ENCODE results near the gene SOD3.

Gene SOD3

DNA sequence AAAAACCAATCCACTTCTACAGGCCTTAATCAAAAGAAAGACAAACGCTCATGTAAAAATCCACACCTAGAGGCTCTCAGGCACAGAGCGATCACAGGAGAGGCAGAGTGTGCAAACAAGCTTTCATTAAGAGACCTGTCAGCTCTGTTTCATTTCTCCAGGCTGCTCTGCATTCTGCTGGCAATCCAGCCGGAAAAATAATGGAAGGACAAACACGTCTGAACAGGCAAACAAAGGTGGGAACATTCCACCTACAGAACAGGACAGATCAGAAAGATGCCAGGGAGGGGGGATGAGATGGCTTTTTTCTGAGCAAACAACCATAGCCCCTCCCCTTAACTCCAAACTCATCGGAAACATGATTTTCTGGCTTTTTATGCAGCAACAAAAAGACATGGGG is 9.7 kb downstream of the SOD3 start:
- DNase-seq: no peak

DNA sequence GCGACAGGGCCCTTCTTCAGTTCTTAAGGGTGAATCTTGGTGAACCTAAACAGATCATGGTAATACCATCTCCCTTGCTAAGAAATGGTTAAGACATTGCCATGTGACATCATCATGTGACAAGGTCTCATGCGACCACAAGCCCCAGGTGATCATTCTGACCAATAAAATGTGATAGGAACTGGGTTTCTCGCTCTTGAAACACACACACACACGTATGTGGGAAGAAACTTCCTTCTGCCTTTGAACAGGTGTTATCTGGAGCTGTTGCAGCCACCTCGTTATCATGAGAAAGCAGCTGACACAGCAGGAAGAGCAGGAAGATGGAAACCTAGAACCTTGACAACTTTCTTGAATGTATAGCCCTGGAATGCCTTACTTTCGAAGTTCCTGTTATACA is 10.2 kb downstream of the SOD3 start:
- no peak for DNase-seq

- DNase-seq: no peak
Observed at GRCh38 chr4:24806206-24806990, 11.0 kb downstream of the SOD3 start.

DNA sequence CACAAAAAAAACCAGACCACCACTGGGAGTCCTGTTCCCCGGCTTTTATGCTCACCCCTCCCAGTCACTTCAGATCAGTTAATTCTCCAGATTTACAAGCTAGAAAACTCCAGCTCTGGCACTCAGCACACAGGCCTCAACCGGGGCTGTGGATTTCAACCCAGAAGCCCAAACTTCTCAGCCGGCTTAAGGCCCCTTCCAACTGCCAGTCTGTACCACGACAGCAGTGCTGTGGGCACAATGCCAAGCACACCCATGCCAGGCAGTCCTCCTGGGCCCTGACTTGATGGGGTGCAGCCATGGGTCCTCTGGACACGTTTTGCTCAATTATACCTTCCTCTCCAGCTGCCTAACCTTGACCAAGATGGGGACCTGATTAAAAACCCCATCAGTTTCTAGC is 12.2 kb downstream of the SOD3 start:
- no peak for DNase-seq

GRCh38 chr4:24808261-24808660 is 12.9 kb downstream of the SOD3 start:
- no peak for DNase-seq

GRCh38 chr4:24808955-24809354 is 13.6 kb downstream of the SOD3 start:
- DNase-seq: no peak

GRCh38 chr4:24809376-24809775 is 14.0 kb downstream of the SOD3 start:
- no peak for DNase-seq

GRCh38 chr4:24809815-24810405 is 14.5 kb downstream of the SOD3 start:
- DNase-seq: no peak

DNA sequence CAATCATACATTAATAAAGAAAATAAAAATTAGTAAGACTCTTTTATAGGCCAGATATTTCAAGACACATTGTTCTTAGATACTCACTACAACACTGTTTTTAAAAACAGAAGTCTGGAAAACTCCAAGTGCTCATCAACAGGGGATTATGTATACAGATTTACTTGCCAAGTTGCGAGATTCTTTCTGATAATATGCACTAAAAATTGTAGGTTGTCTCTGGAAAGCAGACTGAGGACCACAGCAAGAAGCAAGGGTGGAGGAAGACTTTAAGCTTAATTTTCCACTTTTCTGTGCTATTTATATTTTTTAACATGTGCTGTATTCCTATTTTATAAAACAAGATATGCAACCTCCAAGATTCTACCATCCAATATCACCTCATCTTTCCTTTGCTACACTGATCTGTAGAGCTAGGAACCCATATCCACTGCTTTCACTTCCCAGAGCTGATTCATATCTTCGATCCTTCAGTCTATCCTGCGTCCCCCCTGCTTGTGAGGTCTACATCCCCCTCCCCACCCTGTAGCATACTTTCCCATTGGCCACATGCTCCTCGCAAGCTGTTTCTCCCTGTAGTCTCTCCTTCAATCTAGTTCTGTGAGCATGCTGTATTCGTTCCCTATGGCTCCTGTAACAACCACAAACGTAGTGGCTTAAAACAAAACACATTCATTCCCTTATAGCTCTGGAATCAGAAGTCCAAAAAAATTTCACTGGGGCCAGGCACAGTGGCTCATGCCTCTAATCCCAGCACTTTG is 15.7 kb downstream of the SOD3 start:
- DNase-seq: no peak

DNA sequence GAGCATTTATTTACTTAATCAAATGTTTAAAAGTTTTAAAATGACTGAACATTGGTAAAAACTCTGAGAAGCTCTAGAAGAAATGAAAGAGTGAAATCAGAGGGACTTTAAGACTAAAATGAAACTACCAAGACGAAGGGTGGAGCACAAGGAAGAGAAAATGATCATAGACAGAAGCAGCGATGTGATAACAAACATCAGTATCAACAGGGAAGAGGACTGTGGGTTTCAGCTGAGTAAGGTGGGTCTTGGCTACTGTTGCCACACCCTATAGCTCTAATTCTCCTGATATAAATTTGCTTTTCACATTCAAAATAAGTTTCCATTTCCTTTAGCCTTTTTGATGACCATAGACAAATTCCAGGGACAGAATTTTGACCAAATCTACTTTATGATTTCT is 18.4 kb downstream of the SOD3 start:
- DNase-seq: no peak

DNA sequence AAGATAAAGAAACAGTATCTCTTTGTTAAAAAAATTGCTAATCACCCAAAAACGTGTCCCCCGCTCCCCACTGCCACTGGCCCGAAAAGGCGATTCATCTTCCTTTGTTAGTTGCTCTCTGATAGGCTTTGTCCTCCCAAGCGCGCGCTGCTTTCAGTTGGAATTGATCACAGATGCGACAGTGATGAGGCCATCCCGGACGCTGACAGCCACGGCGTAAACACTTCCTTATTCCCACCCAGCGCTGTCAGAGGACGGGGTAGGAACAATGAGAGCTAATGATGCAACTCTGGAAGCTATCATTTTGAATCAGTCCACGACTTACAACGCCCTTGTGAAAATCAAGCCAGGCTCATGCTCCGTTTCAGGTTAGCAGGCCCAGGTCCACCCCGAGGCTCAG is 21.4 kb downstream of the SOD3 start:
- no peak for DNase-seq

- DNase-seq: no peak
Observed at GRCh38 chr4:24820541-24820940, 25.2 kb downstream of the SOD3 start.

DNA sequence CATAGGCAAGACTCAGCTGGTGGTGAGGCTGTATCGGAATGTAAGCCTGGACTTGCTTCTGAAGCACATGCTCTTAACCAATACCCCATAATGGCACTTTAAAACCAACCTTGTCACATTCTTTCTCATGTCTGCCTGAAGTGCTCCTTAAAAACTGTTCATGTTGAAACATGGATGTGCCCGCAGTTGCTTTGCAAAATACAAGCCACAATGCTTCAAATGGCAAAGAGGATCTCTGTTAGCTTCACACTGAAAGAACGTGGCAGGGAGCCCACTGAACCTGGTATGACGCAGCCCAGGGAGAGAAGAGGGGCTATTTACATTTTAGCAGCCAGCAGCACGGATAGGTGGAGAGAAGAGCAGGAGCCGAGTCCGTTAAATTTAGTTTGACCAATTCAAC is 29.3 kb downstream of the SOD3 start:
- DNase-seq: no peak

- no peak for DNase-seq
Observed at GRCh38 chr4:24831637-24832036, 36.3 kb downstream of the SOD3 start.

GRCh38 chr4:24835696-24836095 is 40.3 kb downstream of the SOD3 start:
- DNase-seq: no peak

GRCh38 chr4:24836661-24837242 is 41.4 kb downstream of the SOD3 start:
- DNase-seq: no peak

GRCh38 chr4:24837336-24837735 is 42.0 kb downstream of the SOD3 start:
- DNase-seq: no peak

GRCh38 chr4:24837781-24838180 is 42.4 kb downstream of the SOD3 start:
- no peak for DNase-seq

DNA sequence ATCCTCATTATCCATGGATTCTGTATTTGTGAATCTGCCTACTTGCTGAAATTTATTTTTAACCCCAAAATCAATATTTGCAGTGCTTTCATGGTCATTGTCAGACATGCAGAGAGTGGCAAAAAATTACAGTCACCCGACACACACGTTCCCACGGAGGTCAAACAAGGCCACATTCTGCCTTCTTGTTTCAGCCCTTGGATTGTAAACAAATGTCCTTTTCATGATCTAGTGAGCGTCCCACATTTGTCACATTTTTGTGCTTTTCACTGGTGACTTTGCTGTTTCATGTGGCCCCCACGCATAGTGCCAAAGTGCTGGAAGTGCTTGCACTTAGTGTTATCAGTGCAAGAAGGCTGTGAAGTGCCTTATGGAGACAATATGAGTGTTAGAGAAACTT is 45.0 kb downstream of the SOD3 start:
- no peak for DNase-seq

DNA sequence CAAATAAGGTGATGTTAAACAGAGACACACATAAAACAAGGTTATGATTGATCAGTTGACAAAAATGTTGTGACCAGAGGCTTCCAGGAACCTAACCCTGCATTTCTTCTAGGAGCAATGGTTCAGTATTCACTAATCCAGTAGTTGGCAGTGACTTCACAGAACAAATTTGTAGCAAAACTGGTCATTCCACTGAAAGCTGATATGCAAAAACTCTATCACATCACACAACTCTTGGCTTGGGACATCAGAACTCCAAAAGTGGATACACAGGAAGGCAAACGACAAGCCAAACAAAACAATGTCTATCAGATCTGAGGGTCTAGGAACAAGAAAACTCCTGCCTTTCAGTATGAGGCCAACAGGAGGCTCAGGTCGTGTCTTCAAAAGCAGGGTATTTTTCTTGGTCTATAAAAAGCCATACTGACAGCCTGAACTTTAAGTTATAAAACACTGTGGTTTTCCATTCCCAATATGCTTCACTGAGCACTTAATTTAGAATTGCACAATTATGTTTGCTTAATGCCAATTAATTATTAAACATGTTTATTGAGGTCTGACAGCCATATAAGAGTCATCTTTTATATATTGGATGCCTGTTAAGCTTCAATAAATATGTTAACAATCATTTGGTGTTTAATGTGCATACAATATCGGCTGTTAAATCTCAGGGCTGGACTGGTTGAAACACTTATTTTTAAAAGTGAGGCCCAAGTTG is 45.6 kb downstream of the SOD3 start:
- no peak for DNase-seq

DNA sequence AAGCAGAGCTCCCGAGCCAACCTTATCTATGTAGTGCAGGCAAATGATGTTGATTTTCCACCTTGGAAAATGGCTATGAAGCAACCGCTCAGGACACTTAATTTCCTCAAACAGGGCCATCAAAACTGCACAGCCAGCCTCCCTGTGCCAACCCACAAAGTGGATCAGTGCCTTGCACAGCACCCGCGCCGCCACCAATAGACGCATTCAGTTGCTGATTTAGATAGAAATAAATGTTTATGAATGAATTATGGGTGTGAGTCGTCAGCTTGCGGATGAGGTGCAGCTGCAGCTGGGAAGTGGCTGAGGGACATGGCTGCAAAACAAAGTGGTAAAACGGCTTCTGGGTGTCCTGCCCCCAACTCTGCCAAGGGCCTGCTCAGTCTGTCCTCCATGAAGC is 47.0 kb downstream of the SOD3 start:
- no peak for DNase-seq

DNA sequence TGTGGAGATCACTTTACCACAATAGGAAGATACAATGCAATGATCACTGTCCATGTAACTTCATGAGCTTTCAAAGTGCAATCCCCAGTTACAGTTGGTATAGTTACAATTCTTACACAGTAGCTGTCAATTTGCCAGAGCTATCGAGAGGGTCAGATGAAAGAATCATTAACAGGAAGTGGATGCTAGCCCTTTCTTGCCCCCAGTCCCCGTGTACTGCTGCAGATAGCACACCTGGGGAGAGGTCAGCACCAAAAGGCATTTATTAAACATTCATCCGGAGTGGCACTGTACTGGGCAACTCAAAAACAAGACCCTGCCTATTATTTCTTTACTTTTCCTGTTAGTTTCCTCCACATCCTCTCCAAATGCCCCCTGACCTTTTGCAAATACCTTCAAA is 47.7 kb downstream of the SOD3 start:
- DNase-seq: no peak

DNA sequence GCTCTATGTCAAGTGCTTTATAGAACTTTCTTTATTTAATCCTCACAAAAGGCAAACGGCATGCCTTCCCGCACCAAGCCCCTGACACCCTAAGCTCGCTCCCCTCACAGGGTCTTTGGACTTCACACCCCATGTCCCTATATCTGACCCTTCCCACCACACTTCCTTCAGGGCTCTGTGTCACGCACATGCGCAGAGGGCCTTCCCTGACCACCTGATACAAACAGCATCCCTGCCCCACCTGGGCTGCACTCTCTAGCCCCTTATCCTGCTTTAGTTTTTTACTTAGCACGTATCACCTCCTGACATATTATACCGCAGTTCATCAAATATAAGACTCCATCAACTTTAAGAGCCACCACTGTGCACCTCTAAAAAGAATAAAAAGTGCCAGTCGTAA is 49.8 kb downstream of the SOD3 start:
- DNase-seq: no peak

All from islet precursor cell (in vitro differentiated cells).